Dermis blood vessel endothelial cell (primary cell): Measurements from ENCODE around the gene AMOTL2. TPM values are rescaled to one million over a fixed set of nuclear protein-coding genes. Genes with fewer than 3 reads are reported as not detected.
A peak's percentile ranks its signal among the peaks of the same experiment; 100 is the strongest.

Source experiments
- DNase-seq: peaks from one replicate; pipeline ENCODE4 v3.0.0; 2010
- total RNA-seq: library from RNA; depleted of rRNA; stranded (reverse); fragments of >200 nt; gene quantifications from 2 replicates; pipeline ENCODE4 v1.2.3, GENCODE V29; 2014

AMOTL2 gene
- total RNA-seq, 1 donor from 2014 or later: 130 TPM

DNA sequence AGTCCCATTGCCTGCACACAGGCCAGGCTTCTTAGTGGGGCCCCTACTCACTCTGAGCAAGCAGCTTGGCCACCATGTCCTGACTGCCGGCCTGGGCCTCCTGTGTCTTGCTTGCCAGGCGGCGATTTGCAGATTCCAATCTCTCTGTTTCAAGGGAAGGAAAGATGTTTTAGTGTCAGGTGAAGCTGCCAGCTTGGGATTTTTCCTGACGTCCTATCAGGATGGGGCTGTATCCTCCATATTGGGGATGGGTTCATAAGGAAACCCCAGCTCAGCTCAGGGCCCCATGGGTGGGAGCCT, 8.5 kb downstream of the AMOTL2 start:
- DNase-seq: no peak

DNA sequence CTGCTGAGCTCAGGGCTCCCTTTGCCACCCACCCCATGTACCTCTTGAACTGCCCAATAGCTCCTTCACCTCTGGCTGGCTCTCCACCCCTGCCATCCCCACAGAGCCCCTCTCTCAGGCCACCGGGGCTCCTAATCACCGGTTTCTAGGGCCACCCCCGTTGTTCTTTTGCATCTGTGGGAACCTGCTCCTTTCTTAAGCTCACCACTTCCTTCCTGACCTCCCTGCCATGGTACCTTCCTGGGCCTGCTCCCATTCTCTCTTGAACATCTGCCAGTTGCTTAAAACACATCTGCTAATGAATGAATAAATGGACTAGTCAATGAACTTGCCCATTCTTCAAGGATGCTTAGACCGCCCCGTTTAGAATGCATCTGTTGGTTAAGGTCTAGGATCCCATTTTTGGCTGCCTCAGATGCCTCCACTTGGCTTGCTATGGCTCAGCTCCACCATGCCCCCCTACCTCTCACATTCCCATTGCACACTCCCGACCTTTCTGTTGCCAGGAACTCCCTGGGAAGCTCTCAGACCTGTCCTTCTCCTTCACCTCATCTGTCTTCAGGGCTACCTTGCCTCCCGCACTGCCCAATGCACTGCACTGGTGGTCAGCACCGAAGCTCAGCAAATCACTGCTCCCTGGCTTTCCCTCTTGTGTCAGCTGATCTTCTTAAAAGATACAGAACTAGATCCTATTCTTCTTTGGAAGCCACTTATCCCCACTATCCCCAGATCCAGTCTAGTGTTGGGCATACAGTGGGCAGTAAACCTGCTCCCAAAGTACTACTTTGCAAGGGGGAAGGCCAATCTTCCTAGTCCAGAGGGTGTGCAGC, 9.1 kb downstream of the AMOTL2 start:
- peak; percentile 62 for DNase-seq

DNA sequence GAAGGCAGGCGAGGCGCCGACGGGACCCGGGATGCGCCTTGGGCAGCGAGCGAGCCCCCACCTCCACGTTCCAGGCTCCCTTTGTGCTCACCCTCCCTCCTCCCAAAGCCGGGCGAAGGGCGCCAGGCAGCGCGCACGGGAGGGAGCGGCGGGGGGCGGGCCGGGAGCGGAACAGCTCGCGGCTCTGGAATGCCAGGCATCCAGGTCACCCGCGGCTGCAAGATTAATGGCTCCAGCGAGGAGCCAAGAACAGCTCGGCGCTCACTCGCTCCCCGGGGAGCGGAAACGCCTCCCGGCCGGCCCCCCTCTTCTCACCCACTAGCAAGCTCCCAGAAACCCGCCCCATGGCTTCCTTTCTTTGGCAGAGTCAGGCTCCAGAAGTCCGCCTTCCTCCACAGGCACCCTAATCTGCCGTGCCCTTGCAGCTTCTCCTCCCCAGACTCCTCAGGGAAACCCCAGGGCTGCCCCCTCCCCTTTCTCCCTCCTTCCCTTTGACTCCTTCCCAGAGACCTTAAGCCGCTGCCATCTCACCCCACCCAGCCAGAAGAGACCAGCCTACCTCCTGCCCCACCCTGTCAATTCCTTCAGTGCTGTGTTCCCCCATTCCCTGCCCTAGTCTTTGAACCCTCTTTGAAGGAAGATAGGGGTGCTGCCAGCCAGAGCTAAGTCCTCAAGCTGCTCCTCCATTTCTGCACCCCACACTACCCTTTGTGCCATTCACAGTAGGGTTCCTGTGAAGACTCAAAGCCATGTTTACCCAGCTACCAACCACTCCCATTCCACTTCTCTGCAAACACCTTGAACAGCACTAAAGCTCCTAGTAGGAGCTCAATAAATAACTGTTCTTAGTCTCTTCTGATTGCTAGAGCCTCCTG, 9.9 kb downstream of the AMOTL2 start:
- peak; percentile 96 for DNase-seq

DNA sequence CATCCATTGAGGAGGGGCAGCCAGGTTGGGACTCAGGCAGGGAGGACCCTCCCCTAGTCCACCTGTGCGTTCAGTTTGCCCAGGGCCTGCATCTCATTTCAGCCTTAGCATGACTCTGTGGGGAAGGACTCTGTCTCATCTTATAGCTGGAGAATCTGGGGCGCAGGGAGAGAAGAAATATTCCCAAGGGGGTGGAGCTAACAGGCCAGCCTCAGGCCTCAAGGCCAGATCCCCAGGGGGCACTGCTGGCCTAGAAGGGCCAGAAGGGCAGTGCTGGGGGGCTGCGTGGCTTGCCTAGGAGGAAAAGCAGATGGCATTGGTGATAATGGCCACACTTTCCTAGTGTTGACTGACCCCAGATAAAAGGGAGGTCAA, 10.9 kb downstream of the AMOTL2 start:
- no peak for DNase-seq

DNA sequence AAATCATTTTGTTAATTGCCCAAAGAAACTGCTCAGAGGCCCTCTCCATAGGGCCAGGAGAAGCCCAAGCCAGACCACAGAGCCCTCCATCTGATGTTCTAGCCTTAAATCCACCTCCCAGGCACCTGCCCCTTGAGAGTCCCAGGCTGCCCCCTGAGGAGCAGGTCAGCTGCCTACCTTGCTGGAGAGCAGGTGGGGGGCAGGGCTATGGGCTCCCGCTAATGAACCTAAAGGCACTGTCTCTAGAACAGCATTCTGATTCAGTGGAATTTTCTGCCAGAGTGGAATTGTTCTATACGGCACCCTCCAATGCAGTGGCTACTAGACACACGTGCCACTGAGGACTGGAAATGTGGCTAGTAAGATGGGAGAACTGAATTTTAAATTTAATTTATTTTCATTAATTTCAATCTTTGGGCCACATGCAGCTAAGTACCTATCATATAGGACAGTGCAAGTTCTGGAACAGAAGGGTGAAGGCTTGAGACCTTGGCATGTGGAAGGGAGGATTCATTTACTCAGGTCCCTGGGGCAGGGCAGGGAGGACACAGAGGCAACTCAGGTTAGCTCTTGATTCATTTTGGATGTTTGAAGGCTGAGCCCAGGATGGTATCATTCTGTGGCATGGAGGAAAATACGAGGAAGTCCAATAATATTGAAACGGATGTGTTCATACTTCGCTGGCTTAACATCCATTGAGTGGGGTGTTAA, 11.4 kb downstream of the AMOTL2 start:
- DNase-seq: no peak

DNA sequence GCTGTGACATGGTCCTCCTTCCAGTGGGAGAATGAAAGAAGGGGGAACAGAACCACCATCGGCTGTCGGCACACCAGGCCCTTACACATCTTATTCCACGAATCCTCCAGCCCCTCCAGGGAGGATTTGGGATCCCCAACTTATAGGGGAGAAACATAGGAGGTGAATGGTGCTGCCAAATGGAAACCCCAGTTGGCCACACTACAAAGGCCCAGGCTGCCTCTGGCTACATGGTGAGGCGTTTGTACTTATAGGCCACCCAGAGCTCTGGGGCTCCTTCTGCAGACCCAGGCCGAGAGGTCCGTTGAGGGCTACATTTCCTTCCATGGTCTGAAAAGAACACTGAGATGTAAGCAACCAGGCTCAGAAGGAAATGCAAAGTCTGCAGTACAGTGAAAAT, 12.0 kb downstream of the AMOTL2 start:
- no peak for DNase-seq

DNA sequence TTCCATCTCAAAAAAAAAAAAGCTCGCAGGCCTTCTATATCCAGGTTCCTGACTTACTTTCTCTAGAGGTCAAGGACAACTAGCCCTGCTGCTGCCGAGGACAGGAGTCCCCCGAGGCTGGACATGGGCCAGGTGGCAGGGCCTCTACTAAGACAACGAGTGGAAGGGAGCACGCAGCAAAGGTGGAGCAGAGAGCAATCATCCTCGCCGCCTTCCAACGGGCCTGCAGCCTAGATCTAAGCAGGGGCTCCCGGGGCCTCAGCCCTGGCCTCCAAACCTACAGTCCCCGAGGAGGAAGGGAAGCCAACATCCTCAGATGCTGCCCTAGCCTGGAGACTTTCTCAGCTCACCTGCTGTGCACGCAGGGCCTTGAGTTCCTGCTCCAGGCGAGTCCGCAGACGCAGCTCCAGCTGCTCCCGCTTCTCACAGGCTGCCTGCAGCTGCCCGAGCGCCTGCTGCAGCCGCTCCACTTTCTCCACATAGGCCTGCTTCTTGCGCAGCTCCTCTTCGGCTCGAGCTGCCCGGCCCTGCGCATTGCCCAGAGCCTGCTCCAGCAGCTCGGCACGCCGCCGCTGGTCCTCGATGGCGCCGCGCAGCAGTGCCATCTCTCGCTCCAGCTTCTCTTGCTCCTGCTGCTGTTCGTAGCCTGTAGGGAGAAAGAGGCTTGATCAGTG, 12.9 kb downstream of the AMOTL2 start:
- DNase-seq: no peak

DNA sequence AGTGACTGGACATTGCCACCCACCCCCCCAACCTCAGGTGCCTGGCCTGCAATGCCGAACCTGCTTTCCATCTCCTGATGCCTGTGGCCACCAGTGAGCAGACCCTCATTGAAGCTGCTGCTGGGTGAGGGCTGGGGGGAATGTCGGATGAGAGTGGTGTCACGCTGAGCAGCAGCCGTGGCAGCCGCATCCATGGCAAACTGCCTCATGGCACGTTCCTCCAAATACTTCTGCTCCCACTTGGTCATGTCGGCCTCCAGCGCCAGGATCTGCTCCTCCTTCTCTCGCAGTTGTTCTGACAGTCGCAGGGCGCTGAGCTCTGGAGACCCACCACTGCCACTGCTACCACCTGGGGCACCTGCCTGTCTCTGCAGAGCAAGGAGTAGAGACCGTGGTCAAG, 14.2 kb downstream of the AMOTL2 start:
- no peak for DNase-seq

DNA sequence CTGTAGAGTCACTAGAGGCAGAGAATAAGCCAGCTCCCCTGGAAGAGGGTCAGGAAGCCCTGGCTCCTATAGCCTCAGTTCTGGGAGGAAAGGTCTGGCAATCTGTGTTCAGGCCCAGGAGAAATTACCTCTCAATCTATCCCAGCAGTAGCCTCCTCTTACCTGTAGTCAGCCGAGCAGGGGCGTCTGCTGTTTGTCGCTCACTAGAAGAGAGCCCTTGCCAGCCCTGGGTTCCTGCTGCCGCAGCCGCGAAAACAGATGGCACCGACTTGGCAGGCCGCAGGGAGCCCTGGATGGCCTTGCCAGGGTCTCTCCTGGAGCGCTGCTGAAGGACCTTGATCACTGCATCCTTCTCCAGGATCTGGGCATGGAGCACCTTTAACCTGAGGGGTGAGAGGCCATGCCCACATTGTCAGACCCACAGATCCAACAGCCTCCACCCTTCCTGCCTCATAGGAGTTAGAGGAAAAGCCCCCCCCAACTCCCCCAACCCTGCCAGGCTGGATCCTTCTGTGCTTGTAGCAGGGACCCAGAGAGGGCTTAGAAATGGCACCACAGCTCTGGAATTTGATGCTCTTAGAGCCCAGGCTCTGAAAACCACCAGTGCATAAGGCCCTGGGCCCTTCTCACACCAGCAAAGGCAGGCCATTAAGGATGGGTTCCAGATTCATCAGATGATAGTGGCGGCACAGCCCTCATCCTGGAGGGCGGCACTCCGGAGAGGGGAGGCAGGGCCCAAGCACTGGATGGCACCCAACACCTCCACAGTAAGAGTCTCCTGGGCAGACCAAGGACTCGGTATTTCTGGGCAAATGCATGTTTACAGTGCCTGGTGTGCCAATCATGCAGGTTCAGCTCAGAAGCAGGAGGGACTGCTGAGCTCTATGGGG, 14.9 kb downstream of the AMOTL2 start:
- no peak for DNase-seq

DNA sequence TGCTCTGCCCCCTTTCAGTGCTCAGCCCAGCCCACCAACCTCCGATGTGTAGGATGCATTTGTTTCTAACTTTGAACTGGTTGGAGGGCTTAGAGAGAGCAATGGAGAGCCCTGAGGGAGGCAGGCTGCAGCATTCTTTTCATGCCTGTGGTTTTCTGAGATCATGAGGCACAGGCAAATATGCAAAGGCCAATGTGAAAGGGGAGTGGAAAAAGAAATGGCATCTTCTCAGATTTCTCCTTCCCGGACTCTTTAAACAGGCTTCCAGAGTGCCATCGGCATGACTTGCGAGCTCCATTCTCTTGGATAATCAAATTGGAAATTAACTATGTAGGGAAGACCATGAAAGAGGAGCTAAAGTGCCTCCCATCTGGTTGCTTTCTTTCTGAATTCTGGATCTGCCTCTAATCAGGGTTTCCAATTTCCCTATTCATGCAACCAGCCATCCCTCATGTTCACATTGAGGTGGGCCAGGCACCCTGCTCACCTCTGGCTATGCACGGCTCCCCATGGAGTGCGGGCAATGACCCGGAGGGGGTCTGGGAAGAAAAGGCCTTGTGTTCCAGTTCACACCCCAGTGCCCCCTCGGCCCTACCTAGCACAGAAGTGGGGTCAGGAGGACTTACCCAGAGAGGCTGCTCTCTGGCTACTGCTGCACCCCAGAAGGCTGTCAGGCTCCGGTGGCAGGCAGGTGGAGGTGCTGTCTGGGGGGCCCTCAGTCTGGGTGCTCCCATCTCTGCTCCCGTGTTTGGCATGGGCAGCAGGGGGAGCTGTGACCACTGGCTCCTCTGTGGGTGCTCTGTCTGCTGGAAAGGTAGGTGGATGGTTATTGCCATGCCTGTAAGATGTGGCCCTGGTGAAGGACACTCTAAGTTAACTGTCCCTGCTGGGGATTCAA, 16.1 kb downstream of the AMOTL2 start:
- DNase-seq: peak; percentile 48

DNA sequence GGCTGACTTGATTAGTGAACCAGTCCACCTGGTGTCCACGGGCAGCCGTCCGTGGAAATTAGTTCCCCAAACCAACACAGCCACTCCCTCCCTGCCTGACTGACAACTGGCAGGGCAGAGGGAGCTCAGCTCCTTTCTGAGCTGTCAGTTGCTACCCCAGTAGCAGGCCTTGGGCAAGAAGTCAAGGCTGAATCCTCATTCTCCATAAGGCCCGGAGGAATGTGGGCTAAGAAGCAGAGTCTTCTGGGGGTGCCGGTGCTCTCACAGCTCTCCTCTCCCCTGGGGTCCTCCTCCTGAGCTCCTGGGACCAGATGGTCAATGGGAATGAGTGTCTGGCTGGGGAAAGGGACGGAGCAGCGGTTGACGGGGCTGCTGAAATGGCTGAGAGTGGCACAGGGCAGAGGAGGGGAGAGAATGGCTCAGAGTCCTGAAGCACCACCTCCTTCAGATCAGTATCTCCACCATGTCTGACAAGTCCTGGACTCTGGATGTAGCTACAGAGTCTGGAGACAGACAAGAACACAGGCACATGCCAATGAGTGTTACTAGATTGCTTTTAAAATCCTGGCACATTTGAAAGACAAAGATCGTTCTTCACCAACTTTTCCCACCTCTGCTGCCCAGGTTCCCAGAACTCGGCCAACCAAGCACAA, 16.9 kb downstream of the AMOTL2 start:
- DNase-seq: no peak

DNA sequence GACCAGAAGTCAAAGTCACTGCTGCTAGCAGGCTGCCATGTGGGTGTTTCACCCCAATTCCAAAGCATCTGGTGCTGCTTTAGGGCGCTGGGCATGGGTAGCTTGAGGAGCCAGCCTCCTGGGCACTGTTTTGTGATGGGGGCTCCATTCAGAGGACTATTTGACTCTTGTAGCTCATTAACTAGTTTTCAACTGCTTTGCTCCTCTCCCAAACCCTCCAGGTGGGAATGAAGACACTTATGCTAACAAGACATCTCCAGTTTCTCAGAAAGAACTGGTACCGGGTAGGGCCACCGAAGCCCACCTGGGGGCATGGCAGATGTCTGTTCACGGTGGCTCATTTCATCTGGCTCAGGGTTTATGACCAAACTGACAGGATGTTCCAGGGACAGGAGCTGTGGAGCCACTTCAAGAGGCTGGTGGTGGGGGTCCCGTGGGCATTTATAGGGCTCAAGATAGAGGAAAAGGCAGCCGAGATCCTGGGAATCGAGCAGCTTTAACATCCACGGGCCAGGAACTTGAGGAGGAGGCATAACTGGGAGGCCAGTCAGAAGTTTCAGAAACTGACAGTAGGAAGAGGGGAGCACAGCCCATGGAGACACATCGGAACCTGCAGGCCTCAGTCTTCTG, 17.7 kb downstream of the AMOTL2 start:
- no peak for DNase-seq

DNA sequence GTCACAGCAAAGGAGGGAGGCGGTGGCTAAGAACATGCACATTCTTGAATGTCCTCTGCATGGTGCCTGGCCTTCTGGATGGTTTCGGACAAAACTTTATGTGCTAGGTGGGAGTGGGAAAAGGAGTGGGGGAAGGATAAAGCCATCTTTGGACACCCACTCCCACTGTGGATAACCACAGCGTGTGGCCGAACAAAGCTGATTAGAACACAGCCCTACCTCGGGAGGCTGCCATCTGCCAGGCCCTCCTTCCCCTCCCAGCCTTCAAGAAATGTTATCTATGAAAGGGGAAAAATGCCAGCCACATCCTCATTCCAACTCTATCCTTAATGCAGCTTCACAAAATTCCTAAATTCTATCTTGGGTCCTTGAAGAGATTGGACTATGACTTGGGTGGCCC, 18.8 kb downstream of the AMOTL2 start:
- DNase-seq: no peak

DNA sequence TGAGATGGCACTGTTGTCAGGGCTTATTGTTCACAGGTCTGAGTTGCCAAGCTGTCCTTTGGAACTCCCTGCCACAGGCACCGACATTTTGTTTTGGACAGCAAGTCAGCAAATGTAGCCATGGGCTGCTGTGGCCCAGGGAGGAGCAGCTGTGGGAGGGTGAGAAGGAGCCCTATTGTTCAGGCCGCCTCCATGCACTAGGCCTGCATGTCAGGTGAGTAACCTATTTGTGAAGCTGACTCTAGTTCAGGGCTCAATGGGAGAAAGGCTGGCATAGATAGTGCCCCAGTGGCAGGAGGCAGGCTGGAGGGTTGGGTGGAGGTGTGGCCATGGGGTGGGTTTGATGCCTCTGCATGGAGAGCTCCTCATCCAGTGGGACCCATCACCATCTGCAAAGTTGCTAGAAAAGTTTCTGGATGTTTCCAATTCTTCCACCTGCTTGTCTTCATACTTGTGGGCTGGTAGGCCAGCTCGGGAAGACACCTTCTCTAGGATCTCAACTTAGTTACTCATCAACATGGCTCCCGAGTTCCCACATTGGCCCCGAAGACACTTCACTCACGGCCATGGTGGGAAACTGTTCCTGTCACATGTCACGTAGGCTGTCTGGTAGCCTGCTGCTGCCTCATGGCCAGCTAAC, 19.5 kb downstream of the AMOTL2 start:
- DNase-seq: peak; percentile 26

DNA sequence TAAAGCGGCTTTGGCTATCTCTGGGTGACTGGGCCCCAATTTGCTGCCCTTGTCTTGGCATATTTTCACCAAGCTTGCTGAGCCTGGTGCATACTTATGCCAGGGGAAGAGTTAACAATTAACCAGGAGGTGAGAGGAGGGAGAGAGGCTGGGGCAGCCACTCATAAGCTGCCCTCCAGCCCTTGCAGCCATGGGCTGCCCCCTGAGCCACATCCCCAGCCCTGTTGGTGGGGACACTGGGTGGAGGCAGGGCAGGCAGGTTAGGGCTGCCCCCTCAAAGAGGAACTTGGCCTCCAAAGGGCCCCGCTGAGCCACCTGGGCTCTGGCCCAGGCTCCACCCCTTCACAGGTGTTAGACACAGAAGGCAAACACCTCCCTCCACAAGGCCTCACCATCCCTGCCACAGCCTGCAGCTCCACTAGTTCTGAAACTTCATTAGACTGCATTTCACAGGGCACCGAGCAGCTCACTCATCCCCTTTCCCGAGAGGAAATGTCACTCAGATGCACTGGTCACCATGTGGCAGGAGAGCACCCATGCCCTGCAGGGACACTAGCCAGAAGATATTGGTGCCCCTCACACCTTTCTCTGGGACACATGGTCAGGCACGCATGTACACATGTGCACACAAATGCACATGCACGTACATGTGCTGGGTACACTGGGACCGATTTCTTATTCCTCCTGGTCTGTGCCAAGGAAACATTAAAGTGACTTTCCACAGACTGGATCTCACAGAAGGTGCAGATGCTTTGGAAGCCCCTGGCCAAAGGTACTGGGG, 20.2 kb downstream of the AMOTL2 start:
- no peak for DNase-seq

DNA sequence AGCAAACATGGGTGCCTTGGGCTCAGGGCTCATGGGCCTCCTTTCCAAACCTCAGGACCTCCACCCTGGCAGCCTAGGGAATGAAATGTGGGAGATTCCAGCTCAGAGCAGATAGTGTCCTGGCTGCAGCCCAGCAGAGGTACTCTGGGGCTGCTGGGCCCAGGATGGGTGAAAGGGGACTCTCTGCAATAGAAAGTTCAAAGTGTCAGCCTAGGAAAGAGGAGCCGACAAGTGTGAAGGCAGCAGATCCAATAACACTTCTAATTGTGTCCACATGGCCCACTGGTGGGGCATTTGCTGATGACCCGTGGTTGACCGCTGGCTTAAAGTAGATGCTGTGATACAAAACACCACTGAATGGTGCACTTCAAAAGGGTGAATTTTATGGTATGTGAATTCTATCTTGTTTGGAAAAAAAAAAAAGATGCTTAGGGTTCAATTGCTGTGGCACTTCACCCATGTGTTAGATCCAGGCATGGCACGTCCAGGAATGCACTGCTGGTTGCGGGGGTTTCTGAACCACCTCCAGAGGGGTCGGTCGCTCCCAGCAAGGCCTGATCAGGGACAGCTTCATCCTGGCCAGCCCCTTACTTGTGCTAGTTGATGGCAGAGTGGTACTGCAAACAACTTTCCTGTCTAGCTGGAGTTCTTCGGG, 20.9 kb downstream of the AMOTL2 start:
- DNase-seq: no peak

DNA sequence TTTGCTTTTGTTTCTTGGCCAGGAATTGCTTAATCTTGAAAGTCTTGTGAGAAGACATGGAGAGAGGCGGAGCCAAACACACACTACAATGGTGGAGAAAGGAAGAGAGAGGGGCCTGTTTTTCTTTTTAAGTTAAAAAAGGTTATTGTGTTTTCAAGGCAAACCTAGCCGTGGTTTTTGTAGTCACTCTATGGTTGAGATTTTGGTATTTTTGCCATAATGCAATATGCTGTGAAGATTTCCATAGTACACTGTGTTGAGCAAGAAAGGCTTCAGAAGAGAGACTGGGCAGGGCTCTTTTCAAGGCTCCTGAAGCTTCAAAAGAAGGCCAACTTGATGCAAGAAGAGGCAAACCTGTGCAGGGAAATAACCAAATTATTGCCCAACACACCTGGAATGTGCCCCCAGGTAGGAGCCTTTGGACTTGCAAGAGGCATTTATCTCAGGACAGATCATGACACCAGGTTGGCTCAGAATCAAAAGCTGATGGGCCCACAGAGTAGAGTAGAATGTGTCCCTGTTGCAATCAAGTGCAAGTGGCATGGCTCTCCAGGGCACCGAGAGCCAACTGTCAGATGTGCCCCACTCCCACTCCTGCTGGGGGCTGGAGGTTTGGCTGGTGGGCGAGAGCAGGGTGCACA, 22.1 kb downstream of the AMOTL2 start:
- no peak for DNase-seq
